Endothelial cell of umbilical vein (primary cell): ENCODE results near the gene CRYGN. TPM values are rescaled to one million over a fixed set of nuclear protein-coding genes. Genes with fewer than 3 reads are reported as not detected.

Experiments
- BruUV-seq: library from RNA; stranded (reverse); fragments of 400-500 nt; replicated peaks from 2 replicates; lab custom pipeline; 2021; lab: Mats Ljungman, UMichigan
- CTCF ChIA-PET: fragments of 300-600, 350-600 bp; sonication (Branson Sonifier 250); formaldehyde crosslinking; loops from one replicate; lab custom pipeline; 2021; ENCODE audit warnings: antibody characterized with exemption, inconsistent platforms; lab: Charles Lee
- POLR2A ChIA-PET: fragments of 300-600, 350-600 bp; sonication (Branson Sonifier 250); formaldehyde crosslinking; loops from one replicate; lab custom pipeline; 2021; ENCODE audit warnings: antibody characterized with exemption, inconsistent platforms; lab: Charles Lee
- DNase-seq: peaks from one replicate; pipeline ENCODE4 v3.0.0-alpha.2; 2011; ENCODE audit warnings: low read depth, low spot score
- FAIRE-seq: peaks from 2 replicates; lab custom pipeline; 2011; peaks lifted over from hg19 to GRCh38; lab: Jason Lieb, UNC
- H2AFZ ChIP-seq: 2 replicates; pipeline ENCODE4 v1.6.0; 2012; ENCODE audit warnings: low read depth, low read length, control low read depth, inconsistent platforms
- H3K27ac ChIP-seq: 2 replicates; pipeline ENCODE4 v1.5.1; 2011; ENCODE audit warnings: low read depth, mild to moderate bottlenecking, control low read depth, low read length, moderate library complexity; ENCODE audit not compliant: insufficient read depth
- H3K27me3 ChIP-seq, 2 experiments: 2 replicates each; pipeline versions ENCODE4 v1.6.0 to v1.6.1; 2011; ENCODE audit warnings: low read length in 2 of 2, mixed read lengths in 1 of 2; ENCODE audit not compliant: control insufficient read depth in 2 of 2, insufficient read depth in 2 of 2
- H3K36me3 ChIP-seq, 2 experiments: 2 replicates in 1 of 2; 3 replicates in 1 of 2; pipeline ENCODE4 v1.5.1; 2011; ENCODE audit warnings: low read length in 2 of 2, mild to moderate bottlenecking in 1 of 2, moderate library complexity in 1 of 2; ENCODE audit not compliant: control insufficient read depth in 2 of 2, insufficient read depth in 2 of 2; ENCODE audit errors: extremely low read depth in 1 of 2
- H3K4me1 ChIP-seq: 3 replicates; pipeline ENCODE4 v1.5.1; 2011; ENCODE audit warnings: mild to moderate bottlenecking, low read length; ENCODE audit not compliant: control insufficient read depth, insufficient read depth; ENCODE audit errors: extremely low read depth
- H3K4me2 ChIP-seq: 2 replicates; pipeline ENCODE4 v1.6.1; 2011; ENCODE audit warnings: low read length, control low read depth, mixed read lengths; ENCODE audit not compliant: insufficient read depth
- H3K4me3 ChIP-seq, 3 experiments: fragments of 200-600 bp in 1 of 3; sonication (generic), shearing (Covaris generic) in 1 of 3; replicated peaks in 1 of 3; 2 replicates each; pipeline ENCODE4 v1.5.1; 2011 to 2016; ENCODE audit warnings: control low read depth in 3 of 3, low read length in 3 of 3, mild to moderate bottlenecking in 2 of 3, inconsistent platforms in 1 of 3, low read depth in 1 of 3, moderate library complexity in 1 of 3; ENCODE audit not compliant: insufficient read depth in 1 of 3
- H3K79me2 ChIP-seq: 2 replicates; pipeline ENCODE4 v1.6.0; 2012; ENCODE audit warnings: low read length, inconsistent platforms; ENCODE audit not compliant: control insufficient read depth, insufficient read depth
- H3K9ac ChIP-seq: replicated peaks from 2 replicates; pipeline ENCODE3; 2011; ENCODE audit warnings: low read length, control low read depth; ENCODE audit not compliant: insufficient read depth; ENCODE audit errors: extremely low read depth
- H3K9me1 ChIP-seq: replicated peaks from 3 replicates; pipeline ENCODE4 v1.6.0; 2011; ENCODE audit warnings: mild to moderate bottlenecking, low read length; ENCODE audit not compliant: control insufficient read depth, insufficient read depth; ENCODE audit errors: extremely low read depth
- H3K9me3 ChIP-seq: replicated peaks from 2 replicates; pipeline ENCODE4 v1.5.1; 2012; ENCODE audit warnings: low read length, inconsistent platforms; ENCODE audit not compliant: control insufficient read depth, insufficient read depth
- H4K20me1 ChIP-seq: replicated peaks from 2 replicates; pipeline ENCODE3; 2011; ENCODE audit warnings: mild to moderate bottlenecking, low read length; ENCODE audit not compliant: control insufficient read depth, insufficient read depth; ENCODE audit errors: extremely low read depth
- EZH2 ChIP-seq: IDR thresholded peaks from 2 replicates; pipeline ENCODE4 v1.6.1; 2012; ENCODE audit warnings: borderline replicate concordance, low read depth, mild to moderate bottlenecking, moderate library complexity, low read length, inconsistent platforms; ENCODE audit not compliant: severe bottlenecking
- FOS ChIP-seq: IDR thresholded peaks from 2 replicates; pipeline ENCODE4 v1.6.1; 2011; ENCODE audit warnings: mild to moderate bottlenecking, low read length, moderate library complexity, borderline replicate concordance; ENCODE audit not compliant: insufficient read depth
- GATA2 ChIP-seq: IDR thresholded peaks from 2 replicates; pipeline ENCODE4 v1.7.0; 2011; ENCODE audit warnings: low read depth, mild to moderate bottlenecking, moderate library complexity, mixed read lengths, low read length; ENCODE audit not compliant: insufficient read length, insufficient read depth
- JUN ChIP-seq: IDR thresholded peaks from 2 replicates; pipeline ENCODE4 v1.6.1; 2011; ENCODE audit warnings: borderline replicate concordance, low read depth; ENCODE audit not compliant: insufficient read length, insufficient read depth
- MYC ChIP-seq: IDR thresholded peaks from one replicate; pipeline ENCODE4 v1.6.1; 2011; ENCODE audit warnings: mild to moderate bottlenecking, low read depth, low read length
- POLR2A ChIP-seq: IDR thresholded peaks from 2 replicates; pipeline ENCODE4 v1.6.1; 2012; ENCODE audit warnings: low read depth, mild to moderate bottlenecking, control low read depth, low read length
- POLR2AphosphoS5 ChIP-seq: IDR thresholded peaks from 2 replicates; pipeline ENCODE4 v1.6.1; 2012; ENCODE audit warnings: low read depth, mild to moderate bottlenecking, control low read depth, low read length, moderate library complexity; ENCODE audit not compliant: insufficient read depth
- dilution Hi-C: fragments of 300-500 bp; cut with MboI; formaldehyde crosslinking; loops from one replicate; pipeline ENCODE4 v1.15.0; 2019; ENCODE audit warnings: low sequenced_read_pairs; ENCODE audit not compliant: extremely low pct_ligation_motif_present
- intact Hi-C: fragments of 100-400 bp; cut with micrococcal nuclease; formaldehyde crosslinking; loops from one replicate; pipeline ENCODE4 v1.10.0; 2022
- polyA plus RNA-seq, 4 experiments: library from polyadenylated mRNA; depleted of rRNA in 3 of 4; stranded (reverse) in 3 of 4; unstranded in 1 of 4; fragments of >200 nt; gene quantifications; 2 replicates each; pipeline versions ENCODE4 v1.2.1 to v1.2.3, GENCODE V29; 2011 to 2012; ENCODE audit warnings: missing spikeins in 1 of 4
- total RNA-seq: library from RNA; stranded (reverse); gene quantifications from 2 replicates; pipeline ENCODE4 v1.2.3, GENCODE V29; 2021
- TF ChIP-seq, protein P1 (sequence below): IDR thresholded peaks from 2 replicates; pipeline ENCODE4 v1.6.1; 2011; ENCODE audit not compliant: insufficient read depth, insufficient read length
- TF ChIP-seq, protein P2 (sequence below), 2 donors: IDR thresholded peaks; 1 replicate in 1 of 2; 2 replicates in 1 of 2; pipeline ENCODE4 v1.5.1; 2011; ENCODE audit warnings: low read length in 2 of 2, mild to moderate bottlenecking in 2 of 2, moderate library complexity in 2 of 2, control low read depth in 1 of 2, inconsistent platforms in 1 of 2, low read depth in 1 of 2; ENCODE audit not compliant: insufficient read depth in 1 of 2; ENCODE audit errors: extremely low read depth in 1 of 2

CRYGN gene
- total and polyA plus RNA-seq, 2 donors (not counting 3 experiments of a cell fraction or from before 2014, with no cell fraction given) = not detected

DNA sequence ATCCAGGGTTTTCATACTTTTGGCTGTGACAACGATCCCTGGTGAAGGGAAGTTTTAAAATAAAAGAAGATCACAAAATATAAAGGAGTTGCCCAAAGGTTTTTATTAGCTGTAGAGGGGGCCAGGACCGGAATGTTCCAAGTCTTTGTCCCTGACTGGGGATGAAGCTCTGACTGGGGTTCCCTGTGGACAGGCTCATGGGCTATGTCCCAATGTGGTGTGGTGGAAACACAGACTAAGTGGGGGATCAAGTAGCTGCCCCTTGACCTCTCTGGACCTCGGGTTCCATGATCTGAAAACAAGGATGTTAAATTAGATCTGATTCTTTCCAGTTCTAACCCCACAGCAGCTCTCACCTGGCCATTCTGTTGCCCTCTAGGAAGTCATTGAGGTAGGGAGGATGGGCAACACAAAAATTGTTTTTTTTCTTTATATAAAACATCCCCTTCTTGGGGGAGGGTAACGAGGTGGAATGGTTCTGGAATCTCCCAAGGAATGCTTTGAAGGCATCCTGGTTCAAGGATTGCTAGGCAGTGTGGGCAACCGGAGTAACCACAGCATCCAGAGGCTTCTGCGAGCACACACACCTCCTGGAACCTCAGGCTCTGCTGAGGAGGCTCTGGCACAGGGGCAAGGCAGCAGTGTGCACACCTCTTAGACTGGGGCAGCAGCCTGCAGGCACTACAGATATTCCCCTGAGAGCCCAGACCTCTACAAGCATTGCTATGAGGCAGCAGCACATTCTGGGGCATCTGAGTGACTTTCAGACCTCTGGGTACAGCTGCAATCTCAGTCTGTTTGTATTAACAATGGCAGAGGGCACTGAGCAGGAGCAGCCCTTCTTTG is 21.4 kb upstream of the CRYGN start:
- Histone ChIP-seq H3K27me3 (no peaks in the 10 kb centered on the region), H3K4me3 (no peak overlapping the region), H3K4me2 (no peak overlapping the region), H3K36me3 (peaks cover 5 to 12% of the 10 kb centered on the region in 2 experiments), H3K9me1 (no peaks in the 10 kb centered on the region), H3K27ac (no peak overlapping the region), H4K20me1 (no peaks in the 10 kb centered on the region), H3K79me2 (no peaks in the 10 kb centered on the region), H3K9me3 (no peaks in the 10 kb centered on the region), H2AFZ (no peak overlapping the region), H3K9ac (no peak overlapping the region), H3K4me1 (peaks cover 22% of the 10 kb centered on the region)
- CTCF ChIA-PET = interaction anchor here (0.8 to 3.1 kb wide), 7 partner anchors 10 to 297 kb away, joined by 3 to 38 read pairs (median 4); partner anchors contain the start of gene RHEB
- TF ChIP-seq MYC (no peak), GATA2 (no peak), JUN (no peak), POLR2AphosphoS5 (no peak), EZH2 (no peak), FOS (no peak), POLR2A (no peak)
- TF ChIP-seq, protein P1, sequence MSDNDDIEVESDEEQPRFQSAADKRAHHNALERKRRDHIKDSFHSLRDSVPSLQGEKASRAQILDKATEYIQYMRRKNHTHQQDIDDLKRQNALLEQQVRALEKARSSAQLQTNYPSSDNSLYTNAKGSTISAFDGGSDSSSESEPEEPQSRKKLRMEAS = no peak
- TF ChIP-seq, protein P2, sequence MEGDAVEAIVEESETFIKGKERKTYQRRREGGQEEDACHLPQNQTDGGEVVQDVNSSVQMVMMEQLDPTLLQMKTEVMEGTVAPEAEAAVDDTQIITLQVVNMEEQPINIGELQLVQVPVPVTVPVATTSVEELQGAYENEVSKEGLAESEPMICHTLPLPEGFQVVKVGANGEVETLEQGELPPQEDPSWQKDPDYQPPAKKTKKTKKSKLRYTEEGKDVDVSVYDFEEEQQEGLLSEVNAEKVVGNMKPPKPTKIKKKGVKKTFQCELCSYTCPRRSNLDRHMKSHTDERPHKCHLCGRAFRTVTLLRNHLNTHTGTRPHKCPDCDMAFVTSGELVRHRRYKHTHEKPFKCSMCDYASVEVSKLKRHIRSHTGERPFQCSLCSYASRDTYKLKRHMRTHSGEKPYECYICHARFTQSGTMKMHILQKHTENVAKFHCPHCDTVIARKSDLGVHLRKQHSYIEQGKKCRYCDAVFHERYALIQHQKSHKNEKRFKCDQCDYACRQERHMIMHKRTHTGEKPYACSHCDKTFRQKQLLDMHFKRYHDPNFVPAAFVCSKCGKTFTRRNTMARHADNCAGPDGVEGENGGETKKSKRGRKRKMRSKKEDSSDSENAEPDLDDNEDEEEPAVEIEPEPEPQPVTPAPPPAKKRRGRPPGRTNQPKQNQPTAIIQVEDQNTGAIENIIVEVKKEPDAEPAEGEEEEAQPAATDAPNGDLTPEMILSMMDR (IDR thresholded peaks at IDR 0.05; ENCODE audit: extremely low read depth in 1 of 2, insufficient read depth in 1 of 2, low read depth in 1 of 2, low read length in 2 of 2) = no peak
- BruUV-seq = no TSS peak
- no peak for FAIRE-seq
- POLR2A ChIA-PET = interaction anchor here (1.5 kb wide), 1 partner anchor 13 kb away, joined by 6 read pairs; no protein-coding TSS in a partner anchor
- dilution Hi-C loops = no loop called here
- no peak for DNase-seq
- intact Hi-C loops = loop anchor here (2.0 to 5.0 kb wide), 2 partner anchors 226 to 297 kb away; no protein-coding TSS in a partner anchor
